Mesenchymal stem cell (in vitro differentiated cells and primary cell): Measurements from ENCODE around the gene ASB4. TPM values are rescaled to one million over a fixed set of nuclear protein-coding genes. Genes with fewer than 3 reads are reported as not detected.

Experiments used
- DNase-seq: peaks from one replicate; pipeline ENCODE4 v3.0.0-alpha.2; 2013
- H2AFZ ChIP-seq: one replicate; pipeline ENCODE4 v1.6.1; 2013; ENCODE audit warnings: low read depth, mild to moderate bottlenecking, control low read depth, inconsistent platforms, low read length, moderate library complexity
- H2AK5ac ChIP-seq: 2 replicates; pipeline ENCODE4 v1.6.1; 2013; ENCODE audit warnings: low read length, moderate library complexity, mild to moderate bottlenecking, inconsistent platforms; ENCODE audit not compliant: severe bottlenecking
- H2BK120ac ChIP-seq: one replicate; pipeline ENCODE4 v1.6.1; 2013; ENCODE audit warnings: low read depth, mild to moderate bottlenecking, inconsistent platforms, low read length, moderate library complexity
- H2BK12ac ChIP-seq, 2 experiments: one replicate each; pipeline ENCODE4 v1.6.1; 2013; ENCODE audit warnings: inconsistent platforms in 2 of 2, low read length in 2 of 2, mild to moderate bottlenecking in 2 of 2, moderate library complexity in 2 of 2, control low read depth in 1 of 2
- H2BK15ac ChIP-seq: one replicate; pipeline ENCODE4 v1.6.1; 2013; ENCODE audit warnings: mild to moderate bottlenecking, low read depth, inconsistent platforms; ENCODE audit not compliant: poor library complexity, severe bottlenecking
- H2BK5ac ChIP-seq: 2 replicates; pipeline ENCODE4 v1.6.1; 2013; ENCODE audit warnings: low read depth, mild to moderate bottlenecking, low read length, control low read depth, inconsistent platforms; ENCODE audit not compliant: poor library complexity, severe bottlenecking
- H3K14ac ChIP-seq, 2 experiments: one replicate each; pipeline ENCODE4 v1.6.1; 2013; ENCODE audit warnings: inconsistent platforms in 2 of 2, low read length in 2 of 2, control low read depth in 1 of 2, mild to moderate bottlenecking in 1 of 2, moderate library complexity in 1 of 2
- H3K18ac ChIP-seq, 2 experiments: one replicate each; pipeline ENCODE4 v1.6.1; 2013; ENCODE audit warnings: inconsistent platforms in 2 of 2, low read length in 2 of 2, control low read depth in 1 of 2, low read depth in 1 of 2, mild to moderate bottlenecking in 1 of 2
- H3K23ac ChIP-seq, 2 experiments: one replicate each; pipeline ENCODE4 v1.6.1; 2013; ENCODE audit warnings: inconsistent platforms in 2 of 2, low read length in 2 of 2, mild to moderate bottlenecking in 2 of 2, moderate library complexity in 2 of 2, control low read depth in 1 of 2
- H3K27ac ChIP-seq: 2 replicates; pipeline ENCODE4 v1.5.1; 2013; ENCODE audit warnings: mild to moderate bottlenecking, moderate library complexity, low read length, control low read depth, inconsistent platforms; ENCODE audit not compliant: poor library complexity, severe bottlenecking
- H3K27me3 ChIP-seq, 2 experiments: 2 replicates each; pipeline versions ENCODE4 v1.6.1 to v1.7.0; 2013; ENCODE audit warnings: low read length in 2 of 2, mild to moderate bottlenecking in 2 of 2, moderate library complexity in 2 of 2, control low read depth in 1 of 2, inconsistent platforms in 1 of 2; ENCODE audit not compliant: control insufficient read depth in 1 of 2, insufficient read depth in 1 of 2
- H3K36me3 ChIP-seq, 2 experiments: 2 replicates each; pipeline versions ENCODE4 v1.6.1 to v1.7.0; 2013; ENCODE audit warnings: low read length in 2 of 2, control low read depth in 1 of 2, inconsistent platforms in 1 of 2, low read depth in 1 of 2, mild to moderate bottlenecking in 1 of 2; ENCODE audit not compliant: insufficient read depth in 2 of 2, control insufficient read depth in 1 of 2
- H3K4ac ChIP-seq, 2 experiments: one replicate each; pipeline ENCODE4 v1.6.1; 2013; ENCODE audit warnings: inconsistent platforms in 2 of 2, low read length in 2 of 2, mild to moderate bottlenecking in 2 of 2, moderate library complexity in 2 of 2, control low read depth in 1 of 2, low read depth in 1 of 2
- H3K4me1 ChIP-seq: 2 replicates; pipeline ENCODE4 v1.6.1; 2013; ENCODE audit warnings: low read depth, low read length, control low read depth; ENCODE audit not compliant: control insufficient read depth, insufficient read depth
- H3K4me2 ChIP-seq: 2 replicates; pipeline ENCODE4 v1.6.1; 2013; ENCODE audit warnings: low read length, mild to moderate bottlenecking, inconsistent platforms; ENCODE audit not compliant: poor library complexity, severe bottlenecking
- H3K4me3 ChIP-seq, 2 experiments: 2 replicates each; pipeline versions ENCODE4 v1.5.1 to v1.7.0; 2013; ENCODE audit warnings: low read length in 2 of 2, mild to moderate bottlenecking in 2 of 2, control low read depth in 1 of 2, low read depth in 1 of 2; ENCODE audit not compliant: insufficient read depth in 1 of 2
- H3K79me1 ChIP-seq: replicated peaks from 2 replicates; pipeline ENCODE4 v1.6.1; 2013; ENCODE audit warnings: mild to moderate bottlenecking, control low read depth, low read length, inconsistent platforms; ENCODE audit not compliant: poor library complexity, severe bottlenecking
- H3K9ac ChIP-seq: 2 replicates; pipeline ENCODE4 v1.7.0; 2013; ENCODE audit warnings: mild to moderate bottlenecking, low read length, moderate library complexity
- H3K9me3 ChIP-seq: 2 replicates; pipeline ENCODE4 v1.7.0; 2013; ENCODE audit warnings: mild to moderate bottlenecking, low read length; ENCODE audit not compliant: control insufficient read depth
- H4K8ac ChIP-seq: one replicate; pipeline ENCODE4 v1.6.1; 2013; ENCODE audit warnings: inconsistent platforms, mild to moderate bottlenecking, low read length, moderate library complexity
- H4K91ac ChIP-seq: one replicate; pipeline ENCODE4 v1.6.1; 2013; ENCODE audit warnings: mild to moderate bottlenecking, low read length, inconsistent platforms
- WGBS: methylation state at CpG from one replicate; pipeline ENCODE4 v1.1.7; 2013; ENCODE audit warnings: mixed read lengths; 5-methylcytosine and 5-hydroxymethylcytosine counted together
- polyA plus RNA-seq, 2 experiments: library from polyadenylated mRNA; stranded (reverse); fragments of 200-250 nt; gene quantifications; one replicate each; pipeline ENCODE4 v1.2.3, GENCODE V29; 2013

The ASB4 gene, protein sequence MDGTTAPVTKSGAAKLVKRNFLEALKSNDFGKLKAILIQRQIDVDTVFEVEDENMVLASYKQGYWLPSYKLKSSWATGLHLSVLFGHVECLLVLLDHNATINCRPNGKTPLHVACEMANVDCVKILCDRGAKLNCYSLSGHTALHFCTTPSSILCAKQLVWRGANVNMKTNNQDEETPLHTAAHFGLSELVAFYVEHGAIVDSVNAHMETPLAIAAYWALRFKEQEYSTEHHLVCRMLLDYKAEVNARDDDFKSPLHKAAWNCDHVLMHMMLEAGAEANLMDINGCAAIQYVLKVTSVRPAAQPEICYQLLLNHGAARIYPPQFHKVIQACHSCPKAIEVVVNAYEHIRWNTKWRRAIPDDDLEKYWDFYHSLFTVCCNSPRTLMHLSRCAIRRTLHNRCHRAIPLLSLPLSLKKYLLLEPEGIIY
- 0.03 TPM for polyA plus RNA-seq (2013, experiment 1 of 2)
- not detected for polyA plus RNA-seq (2013, experiment 2 of 2)

DNA sequence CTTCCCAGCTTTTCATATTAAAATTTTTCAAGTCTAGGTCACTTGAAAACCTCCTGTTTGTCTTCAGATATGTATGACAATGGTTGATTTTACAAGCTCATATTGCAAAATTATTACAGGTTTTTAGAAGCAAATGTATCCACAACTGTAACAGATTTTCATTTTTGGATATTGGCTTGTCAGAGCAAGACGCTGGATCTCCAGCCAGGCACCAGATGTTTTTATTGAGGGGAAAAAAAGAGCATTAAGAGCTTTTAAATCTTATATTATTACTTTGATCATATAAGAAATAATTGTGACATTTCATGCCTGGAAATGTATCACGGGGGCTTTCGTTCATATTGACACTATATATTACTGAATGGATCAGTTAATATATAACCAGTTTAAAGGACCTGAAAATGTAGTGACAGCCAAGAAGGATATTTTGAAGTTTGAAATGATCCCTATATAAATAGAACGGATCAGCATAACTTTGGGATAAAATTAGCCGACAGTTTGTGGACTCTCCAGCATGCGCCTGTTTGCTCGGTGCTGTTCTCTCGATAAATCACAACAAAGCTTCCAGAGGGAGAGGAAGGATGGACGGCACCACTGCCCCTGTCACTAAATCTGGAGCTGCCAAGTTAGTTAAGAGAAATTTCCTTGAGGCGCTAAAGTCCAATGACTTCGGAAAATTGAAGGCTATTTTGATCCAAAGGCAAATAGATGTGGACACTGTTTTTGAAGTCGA is at the start of gene ASB4:
TSS of gene ASB4 (plus strand) at position 553 of the 733 bp plus-strand sequence. CDS start at position 582, 29 bp downstream.
- Histone ChIP-seq H3K18ac (no peak within 1 kb of the TSS), H3K23ac (no peak within 1 kb of the TSS), H3K27ac (no peak within 1 kb of the TSS), H3K14ac (no peak within 1 kb of the TSS), H4K8ac (no peak within 1 kb of the TSS), H2BK120ac (no peak within 1 kb of the TSS), H3K27me3 (no peaks in the 10 kb centered on the region), H3K79me1 (no peaks in the 10 kb centered on the region), H3K9ac (no peak within 1 kb of the TSS), H3K9me3 (no peaks in the 10 kb centered on the region), H3K4me3 (no peak within 1 kb of the TSS), H2AK5ac (no peak within 1 kb of the TSS), H3K4ac (no peak within 1 kb of the TSS), H2BK15ac (no peak within 1 kb of the TSS), H3K36me3 (no peaks in the 10 kb centered on the region), H3K4me1 (no peaks in the 10 kb centered on the region), H2AFZ (no peak within 1 kb of the TSS), H2BK12ac (no peak within 1 kb of the TSS), H2BK5ac (no peak within 1 kb of the TSS), H3K4me2 (no peak within 1 kb of the TSS), H4K91ac (no peak within 1 kb of the TSS)
- no peak for DNase-seq
- 89% methylated on average over 9 of the region's 12 CpGs for WGBS

GRCh38 chr7:95436407-95436806 is 49.3 kb upstream of the ASB4 start:
- WGBS = 100% methylated on average over 3 of the region's 4 CpGs
- Histone ChIP-seq H3K9me3 (no peaks in the 10 kb centered on the region), H3K4me2 (no peak overlapping the region), H3K9ac (no peak overlapping the region), H3K23ac (no peak overlapping the region), H3K4me3 (no peak overlapping the region), H2AK5ac (no peak overlapping the region), H2BK5ac (no peak overlapping the region), H2AFZ (no peak overlapping the region), H3K18ac (no peak overlapping the region), H2BK120ac (no peak overlapping the region), H2BK15ac (no peak overlapping the region), H3K27me3 (no peaks in the 10 kb centered on the region), H4K8ac (no peak overlapping the region), H3K79me1 (peaks cover 1% of the 10 kb centered on the region), H3K27ac (no peak overlapping the region), H2BK12ac (no peak overlapping the region), H3K14ac (no peak overlapping the region), H4K91ac (no peak overlapping the region), H3K4ac (no peak overlapping the region), H3K36me3 (peaks cover 0 to 4% of the 10 kb centered on the region in 2 experiments), H3K4me1 (peaks cover 14% of the 10 kb centered on the region)
- no peak for DNase-seq

GRCh38 chr7:95440394-95441038 is 45.2 kb upstream of the ASB4 start:
- WGBS = 99% methylated on average over 3 of the region's 3 CpGs
- H4K91ac ChIP-seq = no peak overlapping the region
- H3K23ac ChIP-seq = no peak overlapping the region
- no peak overlapping the region for H3K4me3 ChIP-seq
- H3K79me1 ChIP-seq = peaks cover 1% of the 10 kb centered on the region
- no peaks in the 10 kb centered on the region for H3K27me3 ChIP-seq
- H3K27ac ChIP-seq = peak overlapping the region; percentile 96
- no peak overlapping the region for H3K4me2 ChIP-seq
- no peak for DNase-seq
- H2AK5ac ChIP-seq = peak overlapping the region; percentile 15
- no peak overlapping the region for H3K14ac ChIP-seq
- no peak overlapping the region for H3K9ac ChIP-seq
- no peaks in the 10 kb centered on the region for H3K9me3 ChIP-seq
- H2BK120ac ChIP-seq = no peak overlapping the region
- no peak overlapping the region for H3K18ac ChIP-seq
- H2BK12ac ChIP-seq = no peak overlapping the region
- no peak overlapping the region for H2BK15ac ChIP-seq
- no peak overlapping the region for H3K4ac ChIP-seq
- H2AFZ ChIP-seq = no peak overlapping the region
- H3K4me1 ChIP-seq = peaks cover 3% of the 10 kb centered on the region
- no peaks in the 10 kb centered on the region for H3K36me3 ChIP-seq
- peak overlapping the region; percentile 2 for H2BK5ac ChIP-seq
- no peak overlapping the region for H4K8ac ChIP-seq
